ENCODE measurements around the gene NBEAL2. TPM values are rescaled to one million over a fixed set of nuclear protein-coding genes. Genes with fewer than 3 reads are reported as not detected.
A peak's percentile ranks its signal among the peaks of the same experiment; 100 is the strongest.

The NBEAL2 gene
- 100 to 1,000 TPM in 1 of 2 donors, 10 to 100 TPM in 1; 75.7 to 122 TPM for total RNA-seq

GRCh38 chr3:46978985-46979944 is at the start of gene NBEAL2:
TSS of gene NBEAL2 (plus strand) at chr3:46979666. CDS start at chr3:46979862, 196 bp downstream.
- Mint-ChIP-seq H3K9me3 (no peaks in the 10 kb centered on the region), H3K27ac (peak within 1 kb of the TSS; percentile 82 to 92), H3K36me3 (peaks cover 16 to 17% of the 10 kb centered on the region in 2 donors)
- ATAC-seq (peak; percentile 85 to 86), DNase-seq (ENCODE audit: low spot score in 2 of 2) (peak; percentile 95 to 96)

- Mint-ChIP-seq H3K27ac (peak overlapping the region; percentile 75 to 89), H3K9me3 (no peaks in the 10 kb centered on the region), H3K36me3 (peaks cover 0 to 15% of the 10 kb centered on the region in 2 donors)
- DNase-seq (ENCODE audit: low spot score in 2 of 2), result no peak
- no peak for ATAC-seq
Measured at GRCh38 chr3:46930166-46930944, 49.1 kb upstream of the NBEAL2 start.

- DNase-seq (ENCODE audit: low spot score in 2 of 2) (no peak), ATAC-seq (no peak)
- Mint-ChIP-seq H3K9me3 (no peaks in the 10 kb centered on the region), H3K27ac (peak overlapping the region; percentile 75 to 89), H3K36me3 (peaks cover 0 to 15% of the 10 kb centered on the region in 2 donors)
Measured at GRCh38 chr3:46930945-46931403, 48.5 kb upstream of the NBEAL2 start.

- ATAC-seq (peak in 1 of 2 donors; percentile 68), DNase-seq (ENCODE audit: low spot score in 2 of 2) (no peak)
- Mint-ChIP-seq H3K36me3 (peaks cover 0 to 24% of the 10 kb centered on the region in 2 donors), H3K9me3 (no peaks in the 10 kb centered on the region), H3K27ac (peak overlapping the region; percentile 75 to 86)
Measured at GRCh38 chr3:46931631-46932331, 47.7 kb upstream of the NBEAL2 start.

- Mint-ChIP-seq H3K9me3 (no peaks in the 10 kb centered on the region), H3K27ac (peak overlapping the region; percentile 75 to 86), H3K36me3 (peaks cover 0 to 24% of the 10 kb centered on the region in 2 donors)
- DNase-seq (ENCODE audit: low spot score in 2 of 2) (no peak), ATAC-seq (no peak)
Measured at GRCh38 chr3:46932455-46933225, 46.8 kb upstream of the NBEAL2 start.

GRCh38 chr3:46933261-46933660 is 46.2 kb upstream of the NBEAL2 start:
- peaks cover 0 to 24% of the 10 kb centered on the region in 2 donors for H3K36me3 Mint-ChIP-seq
- ATAC-seq (no peak), DNase-seq (ENCODE audit: low spot score in 2 of 2) (no peak)
- no peaks in the 10 kb centered on the region for H3K9me3 Mint-ChIP-seq
- H3K27ac Mint-ChIP-seq, result peak overlapping the region in 1 of 2 donors; percentile 16

GRCh38 chr3:46934072-46934471 is 45.4 kb upstream of the NBEAL2 start:
- Mint-ChIP-seq H3K9me3 (no peaks in the 10 kb centered on the region), H3K36me3 (peaks cover 0 to 15% of the 10 kb centered on the region in 2 donors), H3K27ac (no peak overlapping the region)
- no peak for DNase-seq (ENCODE audit: low spot score in 2 of 2)
- no peak for ATAC-seq

- Mint-ChIP-seq H3K9me3 (no peaks in the 10 kb centered on the region), H3K36me3 (peaks cover 0 to 10% of the 10 kb centered on the region in 2 donors), H3K27ac (peak overlapping the region in 1 of 2 donors; percentile 61)
- no peak for DNase-seq (ENCODE audit: low spot score in 2 of 2)
- ATAC-seq, result no peak
Measured at GRCh38 chr3:46934498-46935167, 44.8 kb upstream of the NBEAL2 start.

- Mint-ChIP-seq H3K27ac (peak overlapping the region; percentile 61 to 92), H3K36me3 (peaks cover 0 to 9% of the 10 kb centered on the region in 2 donors)
- no peak for ATAC-seq
Measured at GRCh38 chr3:46935168-46935858, 44.2 kb upstream of the NBEAL2 start.

GRCh38 chr3:46935989-46936558 is 43.4 kb upstream of the NBEAL2 start:
- no peak for DNase-seq (ENCODE audit: low spot score in 2 of 2)
- no peaks in the 10 kb centered on the region for H3K9me3 Mint-ChIP-seq
- peaks cover 0 to 9% of the 10 kb centered on the region in 2 donors for H3K36me3 Mint-ChIP-seq
- ATAC-seq, result no peak
- H3K27ac Mint-ChIP-seq, result peak overlapping the region; percentile 19 to 92

More at GRCh38 chr3:46935168-46935858, 44.2 kb upstream of the NBEAL2 start:
- H3K9me3 Mint-ChIP-seq, result no peaks in the 10 kb centered on the region
- DNase-seq (ENCODE audit: low spot score in 2 of 2), result no peak

GRCh38 chr3:46936733-46937250 is 42.7 kb upstream of the NBEAL2 start:
- ATAC-seq, result no peak
- no peak for DNase-seq (ENCODE audit: low spot score in 2 of 2)
- peak overlapping the region; percentile 19 to 84 for H3K27ac Mint-ChIP-seq
- no peaks in the 10 kb centered on the region for H3K9me3 Mint-ChIP-seq
- H3K36me3 Mint-ChIP-seq, result peaks cover 0 to 9% of the 10 kb centered on the region in 2 donors

- no peaks in the 10 kb centered on the region for H3K9me3 Mint-ChIP-seq
- H3K36me3 Mint-ChIP-seq, result peaks cover 0 to 9% of the 10 kb centered on the region in 2 donors
- DNase-seq (ENCODE audit: low spot score in 2 of 2), result no peak
- peak overlapping the region; percentile 20 to 87 for H3K27ac Mint-ChIP-seq
- ATAC-seq, result no peak
Measured at GRCh38 chr3:46938118-46938517, 41.3 kb upstream of the NBEAL2 start.

GRCh38 chr3:46939578-46940445 is 39.7 kb upstream of the NBEAL2 start:
- Mint-ChIP-seq H3K27ac (peak overlapping the region in 1 of 2 donors; percentile 4), H3K36me3 (peaks cover 0 to 9% of the 10 kb centered on the region in 2 donors), H3K9me3 (no peaks in the 10 kb centered on the region)
- DNase-seq (ENCODE audit: low spot score in 2 of 2), result no peak
- ATAC-seq, result no peak
